ENCODE data around the gene INS. TPM values are rescaled to one million over a fixed set of nuclear protein-coding genes. Genes with fewer than 3 reads are reported as not detected.

INS gene
- total and polyA plus RNA-seq, 3 donors from 2014 or later = not detected

- H3K4me3 ChIP-seq = no peak overlapping the region
- H3K27me3 ChIP-seq = no peaks in the 10 kb centered on the region
- intact Hi-C loops (cut with DNase I; ENCODE audit: low total_unique reads) = no loop called here
- no peak for TF ChIP-seq CTCF (IDR thresholded peaks at IDR 0.05)
- TF ChIP-seq POLR2A (IDR thresholded peaks at IDR 0.05) = no peak
- H3K27ac ChIP-seq = no peak overlapping the region
- WGBS, 2 donors = 91 to 93% methylated on average over 14 to 16 of the region's 16 CpGs
- no peak for DNase-seq
- peaks cover 6% of the 10 kb centered on the region for H3K4me1 ChIP-seq
- no peaks in the 10 kb centered on the region for H3K36me3 ChIP-seq (ENCODE audit: low read depth, missing control alignments)
- H3K9me3 ChIP-seq = no peaks in the 10 kb centered on the region
Observed at GRCh38 chr11:2173150-2173693, 12.2 kb upstream of the INS start.

- Histone ChIP-seq H3K4me3 (no peak overlapping the region), H3K36me3 (ENCODE audit: low read depth, missing control alignments) (no peaks in the 10 kb centered on the region), H3K27me3 (no peaks in the 10 kb centered on the region), H3K9me3 (no peaks in the 10 kb centered on the region), H3K4me1 (peaks cover 6% of the 10 kb centered on the region), H3K27ac (no peak overlapping the region)
- no peak for DNase-seq
- intact Hi-C loops (cut with DNase I; ENCODE audit: low total_unique reads) = no loop called here
- no peak for TF ChIP-seq CTCF (IDR thresholded peaks at IDR 0.05)
- no peak for TF ChIP-seq POLR2A (IDR thresholded peaks at IDR 0.05)
- 87 to 90% methylated on average over 3 to 12 of the region's 12 CpGs for WGBS, 2 donors
Observed at GRCh38 chr11:2172676-2173075, 11.7 kb upstream of the INS start.

- H3K9me3 ChIP-seq = no peaks in the 10 kb centered on the region
- H3K4me1 ChIP-seq = peaks cover 11% of the 10 kb centered on the region
- 68% methylated on average over 4 to 17 of the region's 17 CpGs for WGBS, 2 donors
- DNase-seq = no peak
- TF ChIP-seq POLR2A (IDR thresholded peaks at IDR 0.05) (no peak), CTCF (IDR thresholded peaks at IDR 0.05) (no peak)
- H3K36me3 ChIP-seq (ENCODE audit: low read depth, missing control alignments) = no peaks in the 10 kb centered on the region
- H3K27me3 ChIP-seq = no peaks in the 10 kb centered on the region
- no peak within 1 kb of the TSS for H3K4me3 ChIP-seq
- H3K27ac ChIP-seq = no peak within 1 kb of the TSS
- intact Hi-C loops (cut with DNase I; ENCODE audit: low total_unique reads) = no loop called here
Observed at GRCh38 chr11:2171591-2172003, 10.6 kb upstream of the INS start, which contains the start of gene TH. TSS of gene TH (minus strand) at chr11:2171815. CDS start at chr11:2171786, 29 bp downstream.

- Histone ChIP-seq H3K36me3 (ENCODE audit: low read depth, missing control alignments) (no peaks in the 10 kb centered on the region), H3K27me3 (no peaks in the 10 kb centered on the region), H3K9me3 (no peaks in the 10 kb centered on the region), H3K4me1 (peaks cover 16% of the 10 kb centered on the region), H3K27ac (no peak overlapping the region), H3K4me3 (no peak overlapping the region)
- intact Hi-C loops (cut with DNase I; ENCODE audit: low total_unique reads) = no loop called here
- 87 to 88% methylated on average over 15 to 38 of the region's 45 CpGs for WGBS, 2 donors
- no peak for DNase-seq
- no peak for TF ChIP-seq CTCF (IDR thresholded peaks at IDR 0.05)
Observed at GRCh38 chr11:2169626-2170570, 8.9 kb upstream of the INS start.
